Muscle layer of colon (tissue), 2 donors: ENCODE measurements around the gene KCNJ5.

Experiments used
- H3K27ac ChIP-seq: one replicate; pipeline ENCODE4 v1.7.0; 2013; ENCODE audit warnings: low read depth, mild to moderate bottlenecking, low read length, moderate library complexity
- H3K27me3 ChIP-seq, 2 donors: one replicate each; pipeline ENCODE4 v1.7.0; 2013; ENCODE audit warnings: low read length in 2 of 2, mild to moderate bottlenecking in 2 of 2; ENCODE audit not compliant: insufficient read depth in 2 of 2, control insufficient read depth in 1 of 2
- H3K36me3 ChIP-seq: one replicate; pipeline ENCODE4 v1.7.0; 2013; ENCODE audit warnings: mild to moderate bottlenecking, low read length; ENCODE audit not compliant: insufficient read depth
- H3K4me1 ChIP-seq: one replicate; pipeline ENCODE4 v1.7.0; 2013; ENCODE audit warnings: mild to moderate bottlenecking, low read length; ENCODE audit not compliant: insufficient read depth
- H3K4me3 ChIP-seq, 2 donors: one replicate each; pipeline ENCODE4 v1.7.0; 2013; ENCODE audit warnings: low read length in 2 of 2, low read depth in 1 of 2, mild to moderate bottlenecking in 1 of 2, moderate library complexity in 1 of 2
- H3K9ac ChIP-seq: one replicate; pipeline ENCODE4 v1.7.0; 2013; ENCODE audit warnings: low read length
- H3K9me3 ChIP-seq: one replicate; pipeline ENCODE4 v1.7.0; 2013; ENCODE audit warnings: mild to moderate bottlenecking, low read length
- donor health status: abdominal sarcoma.
- donor health status: Adenocarcinoma of cecum.

KCNJ5 gene

GRCh38 chr11:128927683-128928336, 36.7 kb downstream of the KCNJ5 start:
- Histone ChIP-seq H3K9ac (no peak overlapping the region), H3K36me3 (no peaks in the 10 kb centered on the region), H3K4me1 (no peaks in the 10 kb centered on the region), H3K27ac (no peak overlapping the region), H3K4me3 (no peak overlapping the region), H3K27me3 (no peaks in the 10 kb centered on the region), H3K9me3 (no peaks in the 10 kb centered on the region)

- Histone ChIP-seq H3K4me1 (no peaks in the 10 kb centered on the region), H3K36me3 (no peaks in the 10 kb centered on the region), H3K9me3 (no peaks in the 10 kb centered on the region), H3K27me3 (no peaks in the 10 kb centered on the region), H3K4me3 (no peak overlapping the region), H3K9ac (no peak overlapping the region), H3K27ac (no peak overlapping the region)
These were observed 37.2 kb downstream of the KCNJ5 start for GRCh38 chr11:128928400-128928799.

GRCh38 chr11:128929468-128929867, 38.3 kb downstream of the KCNJ5 start:
- no peak overlapping the region for H3K27ac ChIP-seq
- H3K9ac ChIP-seq, result no peak overlapping the region
- H3K9me3 ChIP-seq, result no peaks in the 10 kb centered on the region
- no peaks in the 10 kb centered on the region for H3K36me3 ChIP-seq
- no peaks in the 10 kb centered on the region for H3K27me3 ChIP-seq
- H3K4me3 ChIP-seq, result no peak overlapping the region
- no peaks in the 10 kb centered on the region for H3K4me1 ChIP-seq

GRCh38 chr11:128929991-128930390, 38.8 kb downstream of the KCNJ5 start:
- H3K27ac ChIP-seq, result no peak overlapping the region
- H3K9me3 ChIP-seq, result no peaks in the 10 kb centered on the region
- no peak overlapping the region for H3K9ac ChIP-seq
- no peaks in the 10 kb centered on the region for H3K27me3 ChIP-seq
- no peaks in the 10 kb centered on the region for H3K36me3 ChIP-seq
- H3K4me3 ChIP-seq, result no peak overlapping the region
- no peaks in the 10 kb centered on the region for H3K4me1 ChIP-seq

- Histone ChIP-seq H3K9me3 (no peaks in the 10 kb centered on the region), H3K27me3 (no peaks in the 10 kb centered on the region), H3K27ac (no peak overlapping the region), H3K4me1 (no peaks in the 10 kb centered on the region), H3K9ac (no peak overlapping the region), H3K36me3 (no peaks in the 10 kb centered on the region), H3K4me3 (no peak overlapping the region)
These were observed 39.9 kb downstream of the KCNJ5 start for GRCh38 chr11:128931066-128931465.

- Histone ChIP-seq H3K9me3 (no peaks in the 10 kb centered on the region), H3K36me3 (no peaks in the 10 kb centered on the region), H3K4me3 (no peak overlapping the region), H3K27me3 (no peaks in the 10 kb centered on the region), H3K4me1 (no peaks in the 10 kb centered on the region), H3K9ac (no peak overlapping the region), H3K27ac (no peak overlapping the region)
These were observed 40.5 kb downstream of the KCNJ5 start for GRCh38 chr11:128931668-128932067.

GRCh38 chr11:128933481-128934178, 42.5 kb downstream of the KCNJ5 start:
- no peaks in the 10 kb centered on the region for H3K4me1 ChIP-seq
- no peak overlapping the region for H3K27ac ChIP-seq
- no peaks in the 10 kb centered on the region for H3K36me3 ChIP-seq
- no peak overlapping the region for H3K9ac ChIP-seq
- no peaks in the 10 kb centered on the region for H3K27me3 ChIP-seq
- H3K9me3 ChIP-seq, result no peaks in the 10 kb centered on the region
- no peak overlapping the region for H3K4me3 ChIP-seq

- Histone ChIP-seq H3K27me3 (no peaks in the 10 kb centered on the region), H3K36me3 (no peaks in the 10 kb centered on the region), H3K4me3 (no peak overlapping the region), H3K4me1 (no peaks in the 10 kb centered on the region), H3K27ac (no peak overlapping the region), H3K9me3 (no peaks in the 10 kb centered on the region), H3K9ac (no peak overlapping the region)
These were observed 43.2 kb downstream of the KCNJ5 start for GRCh38 chr11:128934351-128934750.

- Histone ChIP-seq H3K4me1 (no peaks in the 10 kb centered on the region), H3K9me3 (no peaks in the 10 kb centered on the region), H3K9ac (no peak overlapping the region), H3K27ac (no peak overlapping the region), H3K36me3 (no peaks in the 10 kb centered on the region), H3K4me3 (no peak overlapping the region), H3K27me3 (no peaks in the 10 kb centered on the region)
These were observed 43.8 kb downstream of the KCNJ5 start for GRCh38 chr11:128934926-128935325.

GRCh38 chr11:128936606-128937251, 45.6 kb downstream of the KCNJ5 start:
- H3K9ac ChIP-seq, result no peak overlapping the region
- H3K27me3 ChIP-seq, result no peaks in the 10 kb centered on the region
- no peaks in the 10 kb centered on the region for H3K9me3 ChIP-seq
- no peak overlapping the region for H3K4me3 ChIP-seq
- H3K36me3 ChIP-seq, result no peaks in the 10 kb centered on the region
- H3K27ac ChIP-seq, result no peak overlapping the region
- H3K4me1 ChIP-seq, result no peaks in the 10 kb centered on the region

- Histone ChIP-seq H3K4me3 (no peak overlapping the region), H3K27me3 (no peaks in the 10 kb centered on the region), H3K27ac (no peak overlapping the region), H3K9me3 (no peaks in the 10 kb centered on the region), H3K36me3 (no peaks in the 10 kb centered on the region), H3K4me1 (no peaks in the 10 kb centered on the region), H3K9ac (no peak overlapping the region)
These were observed 46.3 kb downstream of the KCNJ5 start for GRCh38 chr11:128937480-128937879.
